GM11168 (cell line): ENCODE results near the gene PODNL1.
"Not testable (repeated sequence)": the region's sequence is repeated elsewhere in the genome, so short reads cannot be mapped to it uniquely, and the experiment has no call there.

Experiments
- in situ Hi-C: fragments of 300-500 bp; cut with MboI; formaldehyde crosslinking; loops from one replicate; pipeline ENCODE4 v1.12.0; 2022; ENCODE audit warnings: low sequenced_read_pairs; ENCODE audit not compliant: unreplicated experiment

Gene PODNL1

GRCh38 chr19:13974073-13974472, 35.9 kb upstream of the PODNL1 start:
- in situ Hi-C loops, result no loop called here

- in situ Hi-C loops, result not testable (repeated sequence)
Observed at GRCh38 chr19:13973479-13973878, 35.3 kb upstream of the PODNL1 start.

GRCh38 chr19:13972368-13973155, 34.3 kb upstream of the PODNL1 start:
- in situ Hi-C loops, result no loop called here

- in situ Hi-C loops, result not testable (repeated sequence)
Observed at GRCh38 chr19:13971868-13972267, 33.7 kb upstream of the PODNL1 start.

GRCh38 chr19:13969897-13970296, 31.7 kb upstream of the PODNL1 start:
- in situ Hi-C loops, result no loop called here

- in situ Hi-C loops, result no loop called here
Observed at GRCh38 chr19:13968999-13969398, 30.8 kb upstream of the PODNL1 start.

GRCh38 chr19:13968383-13968935, 30.2 kb upstream of the PODNL1 start:
- in situ Hi-C loops, result no loop called here

- in situ Hi-C loops, result not testable (repeated sequence)
Observed at GRCh38 chr19:13967206-13967605, 29.0 kb upstream of the PODNL1 start.

- in situ Hi-C loops, result no loop called here
Observed at GRCh38 chr19:13966684-13967128, 28.5 kb upstream of the PODNL1 start.

GRCh38 chr19:13965926-13966683, 27.9 kb upstream of the PODNL1 start:
- in situ Hi-C loops, result no loop called here

GRCh38 chr19:13965377-13965896, 27.2 kb upstream of the PODNL1 start:
- in situ Hi-C loops, result no loop called here

GRCh38 chr19:13964776-13965175, 26.6 kb upstream of the PODNL1 start:
- in situ Hi-C loops, result no loop called here

- in situ Hi-C loops, result no loop called here
Observed at GRCh38 chr19:13963603-13964105, 25.4 kb upstream of the PODNL1 start.

- in situ Hi-C loops, result no loop called here
Observed at GRCh38 chr19:13962699-13963602, 24.7 kb upstream of the PODNL1 start.

- in situ Hi-C loops, result no loop called here
Observed at GRCh38 chr19:13961826-13962698, 23.8 kb upstream of the PODNL1 start.

- in situ Hi-C loops, result no loop called here
Observed at GRCh38 chr19:13960863-13961784, 22.9 kb upstream of the PODNL1 start.

GRCh38 chr19:13959962-13960862, 22.0 kb upstream of the PODNL1 start:
- in situ Hi-C loops, result no loop called here
